ENCODE results near the gene GP1BA. TPM values are rescaled to one million over a fixed set of nuclear protein-coding genes. Genes with fewer than 3 reads are reported as not detected.

The GP1BA gene
- total RNA-seq, 1 experiment from 2014 or later = 0.15 TPM

GRCh38 chr17:4886830-4887229, 45.2 kb upstream of the GP1BA start:
- TF ChIP-seq SIN3A (IDR thresholded peaks at IDR 0.05; ENCODE audit: borderline replicate concordance, insufficient read depth, low read depth, low read length) = no peak
- TF ChIP-seq CTCF (IDR thresholded peaks at IDR 0.05) = no peak
- no peak for TF ChIP-seq REST (IDR thresholded peaks at IDR 0.05; ENCODE audit: insufficient read depth in 1 of 2, low read depth in 2 of 2, low read length in 1 of 2)
- no peak for TF ChIP-seq TCF7L2 (IDR thresholded peaks at IDR 0.05; ENCODE audit: low read depth, low read length)
- no peak for TF ChIP-seq POLR2AphosphoS5 (IDR thresholded peaks at IDR 0.05; ENCODE audit: low read depth, low read length)
- Histone ChIP-seq H3K9me3 (ENCODE audit: control insufficient read depth, insufficient read depth, low read depth, low read length) (no peaks in the 10 kb centered on the region), H3K36me3 (ENCODE audit: control insufficient read depth, insufficient read depth, low read length) (peaks cover 9% of the 10 kb centered on the region), H3K4me3 (ENCODE audit: low read depth in 2 of 2, low read length in 2 of 2) (no peak overlapping the region), H3K27ac (ENCODE audit: low read length) (no peak overlapping the region), H3K4me1 (ENCODE audit: control insufficient read depth, insufficient read depth, low read length) (no peaks in the 10 kb centered on the region), H3K27me3 (ENCODE audit: control insufficient read depth, insufficient read depth, low read length) (no peaks in the 10 kb centered on the region)
- in situ Hi-C loops (cut with HindIII; ENCODE audit: low pct_unique_long_range_greater_than_20kb, low sequenced_read_pairs) (no loop called here), intact Hi-C loops (cut with micrococcal nuclease; ENCODE audit: unreplicated experiment) (no loop called here)
- ATAC-seq = no peak
- no peak for DNase-seq (ENCODE audit: low read depth, low spot score)
- no TSS peak for BruUV-seq (replicated peaks)
- CTCF ChIA-PET = no interaction called here
- POLR2A ChIA-PET = no interaction called here

- CTCF ChIA-PET = interaction anchor here (0.6 kb wide), 1 partner anchor 202 kb away, joined by 3 read pairs; no protein-coding TSS in a partner anchor
- TF ChIP-seq SIN3A (IDR thresholded peaks at IDR 0.05; ENCODE audit: borderline replicate concordance, insufficient read depth, low read depth, low read length) (no peak), CTCF (IDR thresholded peaks at IDR 0.05) (no peak), TCF7L2 (IDR thresholded peaks at IDR 0.05; ENCODE audit: low read depth, low read length) (no peak), POLR2AphosphoS5 (IDR thresholded peaks at IDR 0.05; ENCODE audit: low read depth, low read length) (no peak), REST (IDR thresholded peaks at IDR 0.05; ENCODE audit: insufficient read depth in 1 of 2, low read depth in 2 of 2, low read length in 1 of 2) (no peak)
- Histone ChIP-seq H3K36me3 (ENCODE audit: control insufficient read depth, insufficient read depth, low read length) (peaks cover 6% of the 10 kb centered on the region; the same call in 1 of the 2 replicates), H3K27me3 (ENCODE audit: control insufficient read depth, insufficient read depth, low read length) (no peaks in the 10 kb centered on the region), H3K27ac (ENCODE audit: low read length) (no peak overlapping the region), H3K4me1 (ENCODE audit: control insufficient read depth, insufficient read depth, low read length) (no peaks in the 10 kb centered on the region), H3K9me3 (ENCODE audit: control insufficient read depth, insufficient read depth, low read depth, low read length) (no peaks in the 10 kb centered on the region), H3K4me3 (ENCODE audit: low read depth in 2 of 2, low read length in 2 of 2) (no peak overlapping the region)
- intact Hi-C loops (cut with micrococcal nuclease; ENCODE audit: unreplicated experiment) (no loop called here), in situ Hi-C loops (cut with HindIII; ENCODE audit: low pct_unique_long_range_greater_than_20kb, low sequenced_read_pairs) (no loop called here)
- DNase-seq (ENCODE audit: low read depth, low spot score) (no peak), ATAC-seq (no peak)
- BruUV-seq (replicated peaks) = no TSS peak
- POLR2A ChIA-PET = no interaction called here
These were observed 44.5 kb upstream of the GP1BA start for GRCh38 chr17:4887581-4887980.
